ENCODE results near the gene BEST2. TPM values are rescaled to one million over a fixed set of nuclear protein-coding genes. Genes with fewer than 3 reads are reported as not detected.
A peak's percentile ranks its signal among the peaks of the same experiment; 100 is the strongest.
"Not testable (repeated sequence)": the region's sequence is repeated elsewhere in the genome, so short reads cannot be mapped to it uniquely, and the experiment has no call there.

BEST2 gene
- total RNA-seq (2014; rRNA removed; shearing (Covaris generic); ENCODE audit: low replicate concordance), result not detected in 2 replicates

DNA sequence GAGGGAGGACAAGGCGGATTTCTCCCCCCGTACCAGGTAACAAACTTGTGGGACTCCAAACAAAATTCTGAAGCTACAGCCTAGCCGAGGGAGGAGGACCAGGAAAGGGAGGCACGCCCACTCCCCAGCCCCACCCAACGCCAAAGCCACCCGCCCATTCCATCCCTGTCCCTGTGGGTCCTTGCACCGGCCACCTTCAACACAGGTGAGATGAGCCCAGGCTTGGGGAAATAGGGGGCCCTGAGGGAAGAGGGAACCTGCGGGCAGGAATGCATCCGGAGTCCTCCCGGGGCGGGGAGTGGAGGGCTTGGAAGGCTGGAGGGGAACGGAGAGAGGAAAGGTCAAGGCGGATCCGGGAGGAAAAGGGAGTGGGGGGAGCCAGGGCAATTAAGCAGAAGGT lies at the start of gene BEST2:
TSS of gene BEST2 (plus strand) at position 157 of the 400 bp plus-strand sequence. CDS start 802 bp downstream, outside the sequence.
- in situ Hi-C loops (cut with HindIII; ENCODE audit: low pct_unique_long_range_greater_than_20kb, low sequenced_read_pairs), result no loop called here
- DNase-seq (ENCODE audit: low read depth), result no peak

DNA sequence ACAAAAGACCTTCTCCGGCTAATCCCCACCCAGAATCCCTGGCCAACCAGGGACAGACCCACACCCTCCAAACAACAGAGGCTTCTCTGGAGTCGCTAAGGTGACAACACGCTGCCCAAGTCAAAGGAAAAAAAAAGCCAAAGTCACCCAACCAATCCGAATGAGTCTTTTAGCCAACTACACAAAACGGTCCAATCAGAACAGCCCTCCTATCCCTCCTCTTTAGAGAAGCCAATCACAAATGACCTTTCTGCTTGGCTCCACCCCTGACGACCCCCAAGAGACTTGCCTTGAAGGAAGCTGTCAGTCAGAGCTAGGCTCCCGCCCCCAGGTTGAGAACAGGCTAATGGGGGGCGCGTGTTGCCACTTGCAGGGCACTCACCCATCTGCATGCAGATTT lies 48.5 kb upstream of the BEST2 start:
- peak; percentile 88 for DNase-seq (ENCODE audit: low read depth)
- in situ Hi-C loops (cut with HindIII; ENCODE audit: low pct_unique_long_range_greater_than_20kb, low sequenced_read_pairs), result no loop called here

DNA sequence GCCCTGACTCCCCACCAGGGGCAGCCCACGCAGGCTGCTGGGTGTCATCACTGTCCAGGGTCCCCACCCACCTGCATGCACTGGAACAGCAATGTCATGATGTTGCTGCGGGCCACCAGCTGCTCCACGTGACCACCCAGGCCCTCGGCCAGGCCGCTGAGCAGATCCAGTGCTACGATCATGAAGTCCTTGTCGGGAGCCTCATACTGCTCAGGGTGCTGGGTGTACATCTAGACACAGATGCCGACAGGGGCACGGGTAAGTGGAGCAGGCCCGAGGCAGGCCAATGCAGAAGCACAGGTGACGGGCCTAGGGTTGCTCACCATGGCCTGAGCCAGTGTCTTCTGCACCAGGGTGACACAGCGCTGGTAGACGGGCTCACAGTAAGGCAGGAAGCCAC lies 46.4 kb upstream of the BEST2 start:
- in situ Hi-C loops (cut with HindIII; ENCODE audit: low pct_unique_long_range_greater_than_20kb, low sequenced_read_pairs), result no loop called here
- DNase-seq (ENCODE audit: low read depth), result no peak

DNA sequence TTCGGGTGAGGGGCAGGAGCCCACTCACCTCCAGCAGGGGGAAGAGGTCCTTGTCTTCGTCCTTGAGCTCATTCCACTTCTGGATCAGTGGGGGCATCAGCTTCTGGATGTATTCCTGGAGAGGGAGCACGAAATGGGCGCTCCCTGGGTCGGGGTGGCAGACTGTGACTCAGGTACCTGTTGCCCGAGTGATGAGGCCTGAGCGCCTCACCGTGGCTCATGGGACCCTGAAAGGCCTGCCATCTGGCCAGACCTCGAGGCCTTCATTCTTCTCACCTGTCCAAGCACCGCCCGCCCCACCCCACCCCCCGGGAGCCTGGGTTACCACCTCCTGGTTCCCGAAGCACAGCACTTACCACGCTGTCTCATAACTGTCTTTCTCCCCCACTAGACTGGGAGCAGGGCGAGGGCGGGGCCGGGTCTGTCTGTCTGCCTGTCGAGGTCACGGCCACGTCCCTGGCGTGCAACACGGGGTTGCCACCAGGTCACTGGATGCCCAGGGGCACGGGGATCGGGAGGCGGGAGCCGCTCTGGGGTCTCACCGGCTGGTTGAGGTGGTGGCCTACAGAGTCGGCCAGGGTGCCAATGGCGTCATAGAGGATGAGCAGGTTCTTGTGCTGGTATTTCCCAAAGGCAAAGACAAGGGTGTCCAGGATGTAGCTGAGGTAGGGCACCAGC lies 45.8 kb upstream of the BEST2 start:
- in situ Hi-C loops (cut with HindIII; ENCODE audit: low pct_unique_long_range_greater_than_20kb, low sequenced_read_pairs), result no loop called here

DNA sequence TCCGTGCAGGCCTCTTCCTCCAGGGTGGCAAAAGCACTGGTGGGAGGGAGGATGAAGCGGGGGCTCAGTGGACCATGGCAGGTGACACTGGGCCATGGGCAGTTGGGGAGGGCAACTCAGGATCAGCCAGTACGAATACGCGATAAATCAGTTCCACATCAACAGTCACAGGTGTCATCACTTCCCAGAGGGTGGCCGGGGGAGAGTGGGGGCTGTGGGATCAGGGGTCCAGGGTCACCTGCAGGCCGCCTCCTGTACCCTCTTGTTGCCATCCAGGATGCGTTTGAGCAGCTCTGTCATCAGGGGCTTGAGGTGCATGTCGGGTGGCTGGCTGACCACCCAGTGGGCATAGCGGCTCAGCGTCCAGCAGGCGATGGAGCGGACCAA lies 45.3 kb upstream of the BEST2 start:
- in situ Hi-C loops (cut with HindIII; ENCODE audit: low pct_unique_long_range_greater_than_20kb, low sequenced_read_pairs), result no loop called here

More for the DNA sequence above, 45.8 kb upstream of the BEST2 start:
- no peak for DNase-seq (ENCODE audit: low read depth)

DNA sequence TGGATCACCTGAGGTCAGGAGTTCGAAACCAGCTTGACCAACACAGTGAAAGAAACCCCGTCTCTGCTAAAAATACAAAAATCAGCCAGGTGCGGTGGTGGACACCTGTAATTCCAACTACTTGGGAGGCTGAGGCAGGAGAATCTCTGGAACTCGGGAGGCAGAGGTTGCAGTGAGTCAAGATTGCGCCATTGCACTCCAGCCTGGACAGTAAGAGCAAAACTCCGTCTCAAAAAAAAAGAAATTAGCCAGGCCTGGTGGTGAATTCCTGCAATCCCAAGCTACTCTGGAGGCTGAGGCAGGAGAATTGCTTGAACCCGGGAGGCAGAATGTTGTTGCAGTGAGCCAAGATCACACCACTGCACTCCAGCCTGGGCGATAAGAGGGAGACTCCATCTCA lies 43.0 kb upstream of the BEST2 start:
- DNase-seq (ENCODE audit: low read depth), result no peak
- in situ Hi-C loops (cut with HindIII; ENCODE audit: low pct_unique_long_range_greater_than_20kb, low sequenced_read_pairs), result no loop called here

More for the DNA sequence above, 45.3 kb upstream of the BEST2 start:
- DNase-seq (ENCODE audit: low read depth), result no peak

DNA sequence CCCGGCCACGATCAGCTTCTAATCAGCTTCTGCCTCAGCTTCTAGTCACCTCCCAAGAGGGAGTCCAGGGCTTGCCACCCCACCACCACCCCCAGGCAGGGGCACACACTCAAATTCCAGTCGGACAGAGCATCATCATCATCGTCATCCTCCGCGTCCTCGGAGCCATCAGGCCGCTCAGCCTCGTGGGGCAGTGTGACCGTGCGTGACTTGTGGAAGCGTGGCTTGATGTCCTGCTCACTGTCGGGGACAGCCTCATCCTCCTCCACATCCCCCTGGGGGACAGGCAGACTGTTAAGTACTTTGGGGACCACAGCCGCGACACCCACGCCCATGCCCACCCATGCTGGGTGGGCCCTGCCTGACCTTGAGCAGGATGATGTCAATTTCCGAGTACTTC lies 40.4 kb upstream of the BEST2 start:
- no peak for DNase-seq (ENCODE audit: low read depth)
- in situ Hi-C loops (cut with HindIII; ENCODE audit: low pct_unique_long_range_greater_than_20kb, low sequenced_read_pairs), result no loop called here

DNA sequence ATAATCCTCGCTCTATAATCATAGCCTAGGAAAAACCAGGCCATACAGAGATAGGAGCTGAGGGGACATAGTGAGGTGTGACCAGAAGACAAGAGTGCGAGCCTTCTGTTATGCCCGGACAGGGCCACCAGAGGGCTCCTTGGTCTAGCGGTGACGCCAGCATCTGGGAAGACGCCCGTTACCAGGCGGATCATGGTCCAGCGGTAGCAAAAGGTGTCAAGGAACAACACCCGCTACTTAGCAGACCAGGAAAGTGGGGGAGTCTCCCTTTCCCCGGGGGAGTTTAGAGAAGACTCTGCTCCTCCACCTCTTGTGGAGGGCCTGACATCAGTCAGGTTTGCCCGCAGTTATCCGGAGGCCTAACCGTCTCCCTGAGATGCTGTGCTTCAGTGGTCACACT lies 39.5 kb upstream of the BEST2 start:
- in situ Hi-C loops (cut with HindIII; ENCODE audit: low pct_unique_long_range_greater_than_20kb, low sequenced_read_pairs), result not testable (repeated sequence)
- DNase-seq (ENCODE audit: low read depth), result peak; percentile 21

DNA sequence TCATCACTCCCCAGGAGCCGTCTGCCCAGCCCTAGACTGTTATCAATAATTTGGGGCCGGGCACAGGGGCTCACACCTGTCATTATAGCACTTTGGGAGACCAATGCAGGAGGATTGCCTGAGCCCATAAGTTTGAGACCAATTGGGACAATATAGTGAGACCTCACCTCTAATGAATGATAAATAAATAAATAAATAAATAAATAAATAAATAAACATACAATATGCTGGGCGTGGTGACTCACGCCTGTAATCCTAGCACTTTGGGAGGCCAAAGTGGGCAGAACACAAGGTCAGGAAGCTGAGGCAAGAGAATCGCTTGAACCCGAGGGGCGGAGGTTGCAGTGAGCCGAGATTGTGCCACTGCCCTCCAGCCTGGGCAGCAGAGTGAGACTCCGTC lies 38.3 kb upstream of the BEST2 start:
- DNase-seq (ENCODE audit: low read depth); in situ Hi-C loops (cut with HindIII; ENCODE audit: low pct_unique_long_range_greater_than_20kb, low sequenced_read_pairs): not testable (repeated sequence)

DNA sequence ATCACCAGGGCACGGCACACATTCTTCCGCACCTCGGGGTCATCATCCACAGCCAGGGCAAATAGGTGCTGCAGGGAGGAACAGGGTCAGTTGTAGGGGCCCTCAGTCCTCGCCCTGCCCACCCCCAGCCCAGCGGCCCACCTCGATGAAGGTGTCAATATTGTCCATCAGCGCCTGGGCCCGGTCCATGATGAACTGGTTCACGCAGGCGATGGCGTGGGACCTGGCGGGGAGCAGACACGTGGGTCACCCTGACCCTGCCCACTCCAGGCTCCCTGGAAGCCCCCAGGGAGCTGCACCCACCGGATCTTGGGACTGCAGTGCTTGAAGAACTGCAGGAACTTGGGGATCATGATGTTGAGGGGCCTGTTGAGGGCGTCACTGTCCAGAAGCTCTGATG lies 36.5 kb upstream of the BEST2 start:
- in situ Hi-C loops (cut with HindIII; ENCODE audit: low pct_unique_long_range_greater_than_20kb, low sequenced_read_pairs), result no loop called here
- DNase-seq (ENCODE audit: low read depth), result no peak

DNA sequence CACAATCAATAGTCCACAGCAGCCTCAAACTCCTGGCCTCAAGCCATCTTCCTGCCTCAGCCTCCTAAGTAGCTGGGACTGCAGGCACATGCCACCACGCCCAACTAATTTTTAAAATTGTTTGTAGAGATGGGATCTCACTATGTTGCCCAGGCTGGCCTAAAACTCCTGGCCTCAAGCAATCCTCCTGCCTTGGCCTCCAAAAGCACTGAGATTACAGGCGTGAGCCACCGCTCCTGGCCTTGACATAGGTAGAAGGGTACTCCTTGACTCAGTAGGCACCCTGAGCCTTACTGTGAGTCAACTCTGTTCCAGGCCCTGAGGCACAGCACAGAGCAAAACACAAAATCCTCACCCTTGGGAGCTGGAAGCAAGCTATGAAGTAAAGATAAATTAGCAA lies 35.7 kb upstream of the BEST2 start:
- no peak for DNase-seq (ENCODE audit: low read depth)
- in situ Hi-C loops (cut with HindIII; ENCODE audit: low pct_unique_long_range_greater_than_20kb, low sequenced_read_pairs), result no loop called here

DNA sequence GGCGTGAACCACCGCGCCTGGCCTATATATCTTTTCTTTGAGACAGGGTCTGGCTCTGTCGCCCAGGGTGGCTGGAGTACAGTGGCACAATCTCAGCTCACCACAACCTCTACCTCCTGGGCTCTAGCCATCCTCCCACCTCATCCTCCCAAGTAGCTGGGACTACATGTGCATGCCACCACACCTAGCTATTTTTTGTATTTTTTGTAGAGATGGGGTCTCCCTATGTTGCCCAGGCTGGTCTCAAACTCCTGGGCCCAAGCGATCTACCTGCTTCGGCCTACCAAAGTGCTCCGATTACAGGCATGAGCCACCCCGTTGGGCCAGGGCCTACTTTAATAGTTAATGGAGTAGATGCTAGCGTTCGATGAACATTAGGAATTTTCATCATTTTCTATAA lies 31.3 kb upstream of the BEST2 start:
- in situ Hi-C loops (cut with HindIII; ENCODE audit: low pct_unique_long_range_greater_than_20kb, low sequenced_read_pairs), result no loop called here
- no peak for DNase-seq (ENCODE audit: low read depth)

DNA sequence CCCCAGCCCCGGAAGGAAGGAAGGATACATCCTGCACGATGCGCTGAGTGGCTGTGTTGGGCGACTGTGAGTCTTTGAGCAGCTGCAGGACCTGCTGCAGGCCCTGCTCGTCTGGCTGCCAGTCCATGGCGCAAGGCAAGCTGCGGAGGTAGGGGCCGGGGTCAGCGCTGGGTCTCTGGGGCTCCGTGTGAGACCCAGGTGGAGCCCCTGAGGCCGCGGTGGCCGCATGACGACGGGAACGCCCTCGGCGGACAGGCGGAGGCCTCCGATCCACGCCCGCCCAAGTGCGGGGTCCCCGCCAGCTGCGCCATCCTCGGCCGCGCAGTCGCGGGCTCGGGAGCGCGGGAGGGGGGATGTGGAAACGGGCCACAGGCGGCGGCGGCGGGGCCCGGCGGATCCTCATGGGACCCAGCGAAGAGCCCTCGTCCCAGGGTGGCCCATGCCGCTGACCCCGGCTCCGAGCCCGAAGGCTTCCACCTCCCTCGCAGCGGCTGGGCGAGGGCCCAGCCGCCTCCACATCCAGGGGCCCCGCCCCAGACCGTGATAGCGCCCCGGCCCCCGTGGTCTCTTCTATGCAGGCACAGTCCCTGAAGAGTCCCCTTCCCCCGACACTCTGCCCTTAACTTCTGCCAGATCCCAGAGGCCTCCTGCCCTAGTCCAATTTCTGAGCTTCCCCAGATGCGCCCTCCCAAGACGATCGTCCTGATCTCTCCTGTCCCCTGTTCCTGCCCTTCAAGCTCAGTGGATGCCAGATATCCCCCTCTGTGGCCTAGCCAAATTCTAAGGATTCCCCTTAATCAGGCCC lies 30.5 kb upstream of the BEST2 start:
- in situ Hi-C loops (cut with HindIII; ENCODE audit: low pct_unique_long_range_greater_than_20kb, low sequenced_read_pairs), result no loop called here

DNA sequence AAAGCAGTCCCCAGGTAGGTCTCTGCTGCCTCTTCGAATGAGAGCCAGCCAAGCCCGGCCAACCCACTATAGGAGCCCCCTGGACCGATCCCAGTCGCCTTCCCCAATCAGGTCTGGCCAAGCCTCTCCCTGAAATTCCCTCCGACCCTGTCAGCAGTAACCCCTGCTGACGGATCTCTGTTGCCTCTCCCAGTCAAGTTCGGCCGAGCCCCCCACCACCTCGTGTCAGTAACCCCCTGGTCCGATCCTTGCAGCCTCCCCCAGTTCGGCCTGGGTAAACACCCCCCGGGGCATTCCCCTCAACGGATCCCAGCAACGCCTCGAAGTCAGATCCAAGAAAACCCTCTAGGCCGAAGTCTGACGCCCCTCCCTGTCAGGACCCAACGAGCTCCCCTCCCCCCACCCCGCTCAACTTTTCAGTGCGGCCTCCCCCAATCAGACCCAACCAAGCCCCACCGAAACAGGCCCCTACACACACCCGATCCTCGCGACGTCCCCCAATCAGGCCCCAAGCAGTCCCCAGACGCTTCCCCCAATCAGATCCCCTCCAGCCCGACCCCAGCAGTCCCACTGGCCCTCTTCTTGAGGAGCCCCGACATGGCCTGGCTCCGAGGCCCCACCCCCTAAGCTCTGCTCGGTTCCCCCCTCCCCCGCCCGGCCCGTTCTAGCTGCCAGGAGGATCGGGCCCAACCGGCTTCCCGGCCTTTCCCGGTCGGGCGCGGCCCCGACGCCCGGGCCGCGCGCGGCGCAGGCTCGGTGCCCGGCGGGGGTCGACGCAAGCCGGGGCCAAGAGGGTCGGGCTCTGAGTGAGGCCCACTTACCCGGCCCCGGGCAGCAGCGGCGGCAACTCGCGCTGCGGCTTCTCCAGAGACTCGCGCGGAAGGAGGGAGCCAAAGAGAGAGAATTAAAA lies 29.7 kb upstream of the BEST2 start:
- in situ Hi-C loops (cut with HindIII; ENCODE audit: low pct_unique_long_range_greater_than_20kb, low sequenced_read_pairs), result no loop called here
- DNase-seq (ENCODE audit: low read depth), result no peak

More for the DNA sequence above, 30.5 kb upstream of the BEST2 start:
- no peak for DNase-seq (ENCODE audit: low read depth)

DNA sequence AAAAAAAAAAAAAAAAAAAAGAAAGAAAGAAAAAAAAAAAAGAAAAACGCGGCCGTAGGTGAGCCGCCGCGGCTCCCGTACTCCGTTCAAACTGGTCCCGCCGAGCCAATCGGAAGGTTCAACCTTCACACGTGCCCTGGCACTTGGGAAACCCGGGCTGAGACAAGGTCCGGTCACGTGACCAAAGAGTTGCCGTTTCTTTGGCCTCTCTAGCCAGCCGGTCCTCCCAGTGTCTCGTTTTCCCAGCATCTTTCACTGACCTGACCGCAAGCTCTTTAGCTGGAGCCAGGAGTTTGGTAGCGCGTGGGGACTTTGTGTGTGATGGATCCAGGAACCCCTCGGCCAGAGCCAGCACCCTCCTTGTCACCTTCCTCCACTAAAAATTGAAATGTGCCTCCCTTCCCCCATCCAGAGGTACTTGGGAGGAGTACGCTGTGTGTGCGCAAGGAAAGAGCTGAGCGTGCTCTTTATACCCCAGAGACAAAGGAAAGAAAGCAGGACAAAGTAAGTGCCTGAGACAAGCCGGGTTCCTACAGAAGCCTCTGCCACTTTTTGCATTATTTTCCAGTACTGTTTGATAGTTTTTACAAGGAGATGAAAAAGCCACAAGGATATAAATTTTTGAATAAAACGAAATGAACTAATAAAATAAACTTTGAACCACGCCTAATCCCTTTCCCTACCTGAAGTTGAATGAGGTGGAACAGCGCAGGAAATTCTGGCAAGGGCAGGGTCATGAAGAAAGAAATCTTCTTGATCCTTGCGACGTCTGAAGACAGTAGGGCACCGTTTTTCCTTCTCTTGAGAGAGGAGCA lies 28.8 kb upstream of the BEST2 start:
- peak; percentile 95 for DNase-seq (ENCODE audit: low read depth)
- in situ Hi-C loops (cut with HindIII; ENCODE audit: low pct_unique_long_range_greater_than_20kb, low sequenced_read_pairs), result no loop called here

DNA sequence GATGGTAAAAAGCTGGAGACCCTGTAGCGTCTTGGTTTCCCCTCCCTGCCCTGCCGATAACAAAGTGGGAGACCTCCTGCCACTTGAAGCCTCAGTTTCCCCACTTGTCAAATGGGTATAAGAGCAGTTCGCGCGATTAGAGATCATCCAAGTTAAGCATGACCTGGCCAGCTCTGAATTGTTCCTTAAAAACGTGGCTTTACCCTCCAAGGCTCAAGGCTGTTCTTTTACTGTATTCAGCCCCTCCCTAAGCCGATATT lies 28.3 kb upstream of the BEST2 start:
- in situ Hi-C loops (cut with HindIII; ENCODE audit: low pct_unique_long_range_greater_than_20kb, low sequenced_read_pairs), result no loop called here
- DNase-seq (ENCODE audit: low read depth), result no peak

DNA sequence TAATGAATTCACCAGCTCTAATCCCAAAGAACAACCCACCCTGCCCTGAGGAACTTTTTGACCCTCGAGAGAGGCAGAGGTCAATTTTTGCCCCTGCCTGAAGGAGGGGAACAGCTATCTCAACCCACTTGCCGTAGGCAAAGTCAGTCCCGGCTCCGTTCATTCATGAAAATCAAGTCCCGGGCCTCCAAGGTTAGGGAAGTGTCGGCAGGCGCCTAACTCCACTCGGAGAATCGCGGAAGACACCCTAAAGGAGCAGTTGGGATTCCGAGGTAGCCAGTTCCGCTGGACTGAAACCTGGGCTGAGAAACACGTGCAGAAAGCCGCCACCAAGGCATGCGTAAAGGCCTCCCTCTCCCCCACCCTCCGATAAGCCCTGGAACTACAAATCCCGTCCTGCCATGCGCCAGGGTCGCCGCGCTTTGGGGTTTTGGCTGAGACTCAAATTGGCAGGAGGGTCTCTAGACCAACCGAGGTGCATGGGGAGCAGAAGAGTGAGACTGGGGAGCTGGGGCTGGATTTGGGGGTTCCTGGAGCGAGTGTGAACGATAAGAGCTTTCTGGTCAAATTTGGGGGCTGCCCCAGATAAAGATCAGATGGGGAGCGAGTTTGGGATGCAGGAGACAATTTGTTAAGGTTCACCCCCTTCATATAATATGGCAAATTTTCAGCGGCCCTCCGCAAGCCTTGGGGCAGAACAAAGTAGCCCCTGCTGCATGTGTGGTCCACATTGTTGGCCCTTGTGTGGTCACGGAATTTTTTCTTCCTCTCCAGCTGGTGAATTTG lies 27.8 kb upstream of the BEST2 start, which contains the start of gene TNPO2:
TSS of gene TNPO2 (minus strand) at position 292 of the 786 bp plus-strand sequence. CDS start 2,955 bp downstream, outside the sequence.
- DNase-seq (ENCODE audit: low read depth), result peak; percentile 66
- in situ Hi-C loops (cut with HindIII; ENCODE audit: low pct_unique_long_range_greater_than_20kb, low sequenced_read_pairs), result no loop called here

Measured in Caki2 (cell line).